NCI-H2227 (cell line): ENCODE data around the gene SORBS1.

Experiments
- DNase-seq: peaks from one replicate; lab custom pipeline; 2025; ENCODE audit not compliant: unreplicated experiment; lab: John Stamatoyannopoulos, UW

SORBS1 gene

DNA sequence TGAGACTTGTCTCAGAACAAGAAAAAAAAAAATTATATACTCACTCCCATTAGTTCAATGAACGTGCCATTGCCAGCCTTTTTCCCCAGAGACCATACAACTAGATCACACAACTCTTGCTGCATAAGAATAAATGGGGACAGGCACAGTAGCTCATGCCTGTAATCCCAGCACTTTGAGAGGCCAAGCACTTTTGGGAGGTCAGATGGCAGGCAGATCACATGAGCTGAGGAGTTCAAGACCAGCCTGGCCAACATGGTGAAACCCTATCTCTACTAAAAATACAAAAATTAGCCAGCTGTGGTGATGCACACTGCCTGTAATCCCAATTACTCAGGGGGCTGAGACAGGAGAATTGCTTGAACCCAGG, 284.0 kb downstream of the SORBS1 start:
- DNase-seq = no peak

DNA sequence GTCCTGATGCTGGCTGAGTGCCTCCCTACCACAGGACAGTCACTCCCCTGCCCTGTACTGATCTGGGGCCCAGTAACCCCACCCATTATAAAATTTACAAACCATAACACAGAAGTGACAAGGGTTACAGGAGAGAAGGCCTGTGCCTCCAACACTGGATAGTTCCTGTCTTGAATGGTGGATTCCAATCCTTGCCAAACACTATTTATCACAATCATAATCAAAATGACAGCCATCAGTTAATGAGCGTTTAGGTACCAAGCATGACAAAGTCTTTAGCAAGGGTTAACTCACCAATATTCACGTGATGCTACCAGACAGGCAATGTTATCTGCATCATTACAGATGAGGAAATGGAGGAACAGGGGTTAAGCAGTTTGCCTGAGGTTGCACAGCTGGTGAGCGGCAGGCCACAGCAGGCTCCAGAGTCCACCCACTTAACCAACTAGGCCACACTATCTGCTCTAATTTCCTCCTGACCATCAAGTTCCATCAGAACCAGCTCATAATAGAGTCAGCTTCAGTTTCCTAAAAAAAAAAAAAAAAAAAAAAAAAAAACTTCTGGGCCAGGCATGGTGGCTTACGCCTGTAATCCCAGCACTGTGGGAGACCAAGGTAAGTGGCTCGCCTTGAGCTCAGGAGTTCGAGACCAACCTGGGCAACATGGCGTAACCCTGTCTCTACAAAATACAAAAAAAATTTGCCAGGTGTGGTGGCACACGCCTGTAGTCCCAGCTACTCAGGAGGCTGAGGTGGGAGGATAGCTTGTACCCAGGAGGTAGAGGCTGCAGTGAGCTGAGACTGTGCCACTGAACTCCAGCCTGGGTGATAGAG, 284.6 kb downstream of the SORBS1 start:
- no peak for DNase-seq

DNA sequence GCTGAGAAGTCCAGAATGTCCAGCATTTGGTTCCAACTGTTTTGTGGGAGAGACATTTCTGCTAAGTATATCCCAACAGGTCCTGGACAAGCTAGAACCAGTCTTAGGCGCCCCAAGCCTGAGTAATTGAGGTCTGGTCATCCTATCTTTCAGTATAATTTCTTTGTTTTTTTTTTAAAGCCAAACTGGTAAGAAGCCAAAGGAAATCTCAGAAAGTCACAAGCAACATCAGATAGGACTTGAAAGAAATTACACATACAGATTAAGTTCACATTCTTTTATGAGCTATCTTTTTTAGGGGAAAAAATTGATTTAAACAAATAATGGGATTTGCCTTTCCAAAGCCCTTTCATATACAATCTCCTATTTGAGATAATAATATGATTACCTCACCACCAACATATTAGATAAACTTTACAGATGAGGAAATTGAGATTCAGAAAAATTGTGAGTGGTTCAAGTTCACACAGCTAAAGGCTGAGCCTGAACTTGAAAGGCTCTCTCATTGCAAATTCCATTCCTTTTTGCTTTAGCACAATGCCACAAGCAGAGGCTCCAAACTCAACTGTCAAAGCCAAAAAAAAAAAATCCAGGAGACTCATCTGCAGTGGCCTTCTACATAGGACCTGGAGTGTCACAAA, 285.3 kb downstream of the SORBS1 start:
- DNase-seq = no peak

DNA sequence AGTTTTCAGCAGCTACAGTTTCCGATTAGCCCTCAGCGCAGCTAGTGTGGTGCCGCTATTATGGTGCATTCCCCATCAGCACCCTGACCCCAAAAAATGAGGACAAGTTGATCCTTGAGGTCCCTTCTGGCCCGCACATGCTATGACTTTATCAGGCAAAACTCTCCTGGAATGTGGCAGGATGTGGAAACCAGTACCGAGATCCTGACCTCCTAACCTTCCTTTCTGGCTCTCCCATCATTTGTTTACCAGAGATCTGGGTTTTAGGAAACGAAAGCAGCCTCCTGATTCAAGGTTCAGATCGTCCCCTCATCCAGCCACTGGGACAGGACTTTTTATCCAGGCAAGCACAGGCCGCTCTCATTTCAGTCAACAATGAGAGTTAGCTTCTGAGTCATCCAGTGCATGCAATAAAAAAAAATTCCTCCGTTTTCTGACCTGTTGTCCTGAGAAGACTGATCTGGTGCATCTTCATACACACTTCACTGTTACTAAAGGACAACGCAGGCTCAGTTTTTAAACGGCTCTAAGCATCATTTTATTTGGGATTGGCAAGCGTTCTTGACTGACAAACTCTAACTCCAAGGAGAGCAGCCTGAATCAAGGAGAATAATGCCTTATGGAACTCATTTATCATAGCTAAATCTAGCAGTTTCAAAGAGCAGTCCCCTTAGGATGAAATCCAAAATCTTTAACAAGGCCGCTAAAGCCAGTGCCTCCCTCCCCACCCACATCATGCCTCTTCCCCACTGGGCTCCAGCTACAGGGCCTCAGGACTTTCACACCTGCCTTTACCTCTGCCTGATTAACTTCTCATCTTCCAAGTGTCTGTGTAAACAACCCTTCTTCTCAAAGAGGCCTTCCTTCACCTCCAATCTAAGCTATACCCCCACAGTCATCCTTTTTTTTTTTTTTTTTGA, 287.5 kb downstream of the SORBS1 start:
- DNase-seq = no peak

DNA sequence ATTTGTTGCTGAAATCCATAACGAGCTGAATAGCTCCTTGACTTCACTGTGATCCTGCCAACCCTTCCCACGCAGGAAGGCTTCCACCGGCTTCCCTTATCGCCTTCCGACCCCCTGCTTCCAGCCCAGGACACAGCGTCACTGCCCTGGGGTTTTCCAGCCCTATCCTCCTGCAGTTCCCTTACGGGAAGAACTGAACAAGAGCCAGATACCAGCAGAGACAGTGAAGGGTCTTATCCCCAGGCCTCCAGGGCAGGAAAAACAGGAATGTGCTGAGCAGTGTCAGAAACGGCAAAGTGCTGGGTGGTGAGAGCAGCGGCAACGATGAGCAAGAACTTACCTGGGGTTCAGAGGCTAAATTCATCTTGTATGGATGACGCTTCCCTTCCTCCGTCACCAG, 292.7 kb downstream of the SORBS1 start:
- DNase-seq = no peak

DNA sequence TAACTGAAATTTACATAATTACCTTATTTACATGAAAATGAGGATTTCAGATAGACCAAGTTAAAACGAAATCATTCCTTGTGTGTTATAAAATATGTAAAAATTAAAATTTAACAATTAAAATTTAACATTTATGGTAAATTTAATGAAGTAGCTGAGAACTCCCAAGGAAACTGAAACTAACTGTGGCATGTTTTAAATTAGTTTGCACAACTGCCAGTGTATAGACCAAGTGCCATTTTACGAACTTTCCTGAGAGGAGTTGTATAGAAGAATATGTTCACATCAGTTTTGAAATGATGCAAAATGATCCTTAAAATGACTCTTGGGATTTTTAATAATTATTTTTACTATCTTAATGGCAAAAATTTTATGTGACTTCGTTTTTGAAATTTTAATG, 293.9 kb downstream of the SORBS1 start:
- DNase-seq = no peak

GRCh38 chr10:95266674-95267095, 294.5 kb downstream of the SORBS1 start:
- DNase-seq = no peak

DNA sequence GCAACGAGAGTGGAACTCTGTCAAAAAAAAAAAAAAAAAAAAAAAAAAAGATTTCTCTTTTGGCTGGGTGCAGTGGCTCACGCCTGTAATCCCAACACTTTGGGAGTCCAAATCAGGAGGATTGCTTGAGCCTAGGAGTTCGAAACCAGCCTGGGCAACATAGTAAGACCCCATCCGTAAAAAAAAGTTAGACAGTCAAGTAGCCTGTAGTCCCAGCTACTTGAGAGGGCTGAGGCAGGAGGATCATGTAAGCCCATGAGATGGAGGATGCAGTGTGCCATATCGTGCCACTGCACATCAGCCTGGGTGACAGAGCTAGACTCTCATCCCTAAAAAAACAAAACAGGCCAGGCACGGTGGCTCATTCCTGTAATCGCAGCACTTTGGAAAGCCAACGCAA, 295.6 kb downstream of the SORBS1 start:
- DNase-seq = no peak

- DNase-seq = no peak
Observed at GRCh38 chr10:95264227-95265051, 296.7 kb downstream of the SORBS1 start.

- DNase-seq = no peak
Observed at GRCh38 chr10:95263864-95264226, 297.3 kb downstream of the SORBS1 start.

DNA sequence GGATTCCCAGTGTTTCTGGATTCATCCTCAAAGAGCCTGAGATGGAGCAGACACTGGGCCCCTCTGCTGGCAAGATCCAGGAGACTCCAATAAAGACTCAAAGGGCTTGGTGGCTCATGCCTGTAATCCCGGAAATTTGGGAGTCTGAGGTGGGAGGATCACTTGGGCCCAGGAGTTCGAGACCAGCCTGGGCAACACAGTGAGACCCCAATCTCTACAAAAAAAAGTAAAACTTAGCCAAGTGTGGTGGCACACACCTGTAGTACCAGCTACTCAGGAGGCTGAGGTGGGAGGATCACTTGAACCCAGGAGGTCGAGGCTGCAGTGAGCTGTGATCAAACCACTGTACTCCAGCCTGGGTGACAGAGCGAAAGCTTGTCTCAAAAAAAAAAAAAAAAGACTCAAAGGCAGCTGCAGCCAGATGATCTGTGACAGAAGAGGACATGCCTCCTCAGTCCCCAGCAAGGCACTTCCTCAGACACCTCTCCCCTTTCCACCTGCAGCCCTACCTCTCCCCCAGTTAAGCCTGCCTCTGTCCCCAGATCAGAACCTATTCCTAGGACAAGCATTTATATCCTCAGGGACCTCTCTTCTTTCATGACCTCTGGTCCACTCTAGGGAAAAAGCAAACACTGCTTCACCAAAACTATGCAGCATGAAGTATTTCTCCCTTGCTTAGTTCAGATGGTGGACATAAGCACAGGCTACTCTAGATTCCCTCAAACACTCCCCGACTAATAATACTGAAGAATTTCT, 298.2 kb downstream of the SORBS1 start:
- DNase-seq = no peak

DNA sequence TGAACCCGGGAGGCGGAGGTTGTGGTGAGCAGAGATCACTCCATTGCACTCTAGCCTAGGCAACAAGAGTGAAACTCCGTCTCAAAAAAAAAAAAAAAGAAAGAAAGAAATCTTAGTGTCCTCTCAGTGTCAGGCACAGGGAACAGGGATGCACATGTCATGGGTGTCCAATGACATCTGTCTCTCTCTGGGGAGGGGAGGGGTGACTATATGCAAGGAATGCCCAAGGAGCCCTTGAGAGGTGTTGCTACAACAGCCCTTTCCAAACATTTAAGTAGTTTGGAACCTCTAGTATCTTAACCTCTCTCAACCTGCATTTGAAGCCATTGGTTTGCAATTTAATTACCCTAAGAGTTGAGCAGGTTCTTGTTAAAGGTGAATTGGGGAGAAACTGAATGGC, 299.2 kb downstream of the SORBS1 start:
- no peak for DNase-seq
